B cell (primary cell): ENCODE results near the gene FAM227B. TPM values are rescaled to one million over a fixed set of nuclear protein-coding genes. Genes with fewer than 3 reads are reported as not detected.

ENCODE experiments used
- ATAC-seq: fragments of 200-7000 bp; cut with Tn5 transposase; one replicate; pipeline ENCODE4 v1.10.0; 2021; ENCODE audit warnings: low read depth, mild to moderate bottlenecking, moderate number of reproducible peaks, moderate library complexity
- CTCF ChIA-PET: fragments of 350-600 bp; sonication (Branson Sonifier 250); formaldehyde crosslinking; loops from one replicate; lab custom pipeline; 2021; ENCODE audit warnings: antibody characterized with exemption, inconsistent platforms; lab: Charles Lee
- POLR2A ChIA-PET: fragments of 350-600 bp; sonication (Branson Sonifier 250); formaldehyde crosslinking; loops from one replicate; lab custom pipeline; 2021; ENCODE audit warnings: antibody characterized with exemption; lab: Charles Lee
- DNase-seq: peaks from one replicate; pipeline ENCODE4 v3.0.0; 2013
- H2AFZ ChIP-seq: 2 replicates; pipeline ENCODE4 v1.6.1; 2012; ENCODE audit warnings: mild to moderate bottlenecking, low read depth, low read length; ENCODE audit not compliant: insufficient read depth, poor library complexity, severe bottlenecking
- H3K27ac ChIP-seq, 2 donors: 1 replicate in 1 of 2; 2 replicates in 1 of 2; pipeline ENCODE4 v1.5.1; 2012 to 2013; ENCODE audit warnings: low read length in 2 of 2, mild to moderate bottlenecking in 2 of 2, moderate library complexity in 1 of 2
- H3K27me3 ChIP-seq, 4 experiments: fragments of 200-600 bp in 1 of 4; sonication (generic) in 1 of 4; replicated peaks in 1 of 4; 1 replicate in 2 of 4; 2 replicates in 2 of 4; pipeline versions ENCODE4 v1.6.1 to v1.7.0; 2013 to 2016; ENCODE audit warnings: low read length in 3 of 4, mild to moderate bottlenecking in 2 of 4, mixed read lengths in 1 of 4, moderate library complexity in 1 of 4; ENCODE audit not compliant: insufficient read depth in 4 of 4, control insufficient read depth in 3 of 4; ENCODE audit errors: control extremely low read depth in 1 of 4
- H3K36me3 ChIP-seq, 2 experiments: replicated peaks in 1 of 2; 1 replicate in 1 of 2; 2 replicates in 1 of 2; pipeline versions ENCODE4 v1.6.1 to v1.7.1; 2013; ENCODE audit warnings: low read length in 1 of 2; ENCODE audit not compliant: insufficient read depth in 2 of 2, control insufficient read depth in 1 of 2; ENCODE audit errors: control extremely low read depth in 1 of 2, extremely low read depth in 1 of 2
- H3K4me1 ChIP-seq, 2 donors: fragments of 200-600 bp in 1 of 2; sonication (generic) in 1 of 2; 1 replicate in 1 of 2; 2 replicates in 1 of 2; pipeline versions ENCODE4 v1.5.1 to v1.6.1; 2013 to 2017; ENCODE audit warnings: low read length in 2 of 2; ENCODE audit not compliant: control insufficient read depth in 2 of 2, insufficient read depth in 2 of 2
- H3K4me2 ChIP-seq: replicated peaks from 2 replicates; pipeline ENCODE3; 2012; ENCODE audit warnings: mild to moderate bottlenecking, low read depth, low read length; ENCODE audit not compliant: poor library complexity, severe bottlenecking
- H3K4me3 ChIP-seq, 5 experiments: fragments of 200-600 bp in 1 of 5; sonication (generic) in 1 of 5; 1 replicate in 3 of 5; 2 replicates in 2 of 5; pipeline versions ENCODE4 v1.5.1 to v1.7.0; 2011 to 2016; ENCODE audit warnings: low read length in 4 of 5, mild to moderate bottlenecking in 4 of 5, low read depth in 2 of 5, control low read depth in 1 of 5, moderate library complexity in 1 of 5; ENCODE audit not compliant: insufficient read depth in 1 of 5; ENCODE audit errors: control extremely low read depth in 1 of 5, extremely low read depth in 1 of 5
- H3K79me2 ChIP-seq: fragments of 200-600 bp; sonication (generic); one replicate; pipeline ENCODE4 v1.6.0; 2016; ENCODE audit warnings: low read length; ENCODE audit not compliant: control insufficient read depth, insufficient read depth
- H3K9ac ChIP-seq: fragments of 200-600 bp; sonication (generic); 2 replicates; pipeline ENCODE4 v1.6.1; 2017; ENCODE audit warnings: mild to moderate bottlenecking, low read length, moderate library complexity
- H3K9me3 ChIP-seq, 3 donors: one replicate each; pipeline versions ENCODE4 v1.6.1 to v1.7.1; 2013; ENCODE audit warnings: low read length in 2 of 3; ENCODE audit not compliant: control insufficient read depth in 2 of 3, insufficient read depth in 1 of 3; ENCODE audit errors: control extremely low read depth in 1 of 3
- H4K20me1 ChIP-seq: 2 replicates; pipeline ENCODE4 v1.6.0; 2012; ENCODE audit warnings: mild to moderate bottlenecking, low read length; ENCODE audit not compliant: insufficient read depth, control insufficient read depth, poor library complexity, severe bottlenecking
- H3K27ac Mint-ChIP-seq: one replicate; pipeline ENCODE4 v1.8.0; 2021; ENCODE audit warnings: mixed read lengths
- H3K27me3 Mint-ChIP-seq: one replicate; pipeline ENCODE4 v1.8.0; 2021; ENCODE audit warnings: mixed read lengths
- H3K4me1 Mint-ChIP-seq: one replicate; pipeline ENCODE4 v1.8.0; 2021; ENCODE audit warnings: mixed read lengths
- H3K4me3 Mint-ChIP-seq: one replicate; pipeline ENCODE4 v1.8.0; 2021; ENCODE audit warnings: mixed read lengths
- H3K9me3 Mint-ChIP-seq: one replicate; pipeline ENCODE4 v1.8.0; 2022; ENCODE audit warnings: mixed read lengths; ENCODE audit not compliant: insufficient read depth
- CTCF ChIP-seq: fragments of 200-600 bp; IDR thresholded peaks from one replicate; pipeline ENCODE4 v1.8.0; 2022; ENCODE audit warnings: antibody characterized with exemption, mild to moderate bottlenecking
- EZH2 ChIP-seq: IDR thresholded peaks from 2 replicates; pipeline ENCODE4 v1.6.1; 2012; ENCODE audit warnings: borderline replicate concordance, low read depth, mild to moderate bottlenecking, moderate library complexity, low read length; ENCODE audit not compliant: insufficient read depth, poor library complexity, severe bottlenecking
- WGBS: methylation state at CpG from one replicate; pipeline ENCODE4 v1.1.5; 2013; ENCODE audit warnings: missing lambda C conversion rate; ENCODE audit not compliant: insufficient coverage; 5-methylcytosine and 5-hydroxymethylcytosine counted together
- intact Hi-C: fragments of 100-400 bp; cut with micrococcal nuclease; formaldehyde crosslinking; loops from one replicate; pipeline ENCODE4 v1.10.0; 2022
- polyA plus RNA-seq: library from polyadenylated mRNA; depleted of rRNA; stranded (reverse); fragments of >200 nt; gene quantifications from 2 replicates; pipeline ENCODE4 v1.2.3, GENCODE V29; 2012
- total RNA-seq, 2 donors: library from RNA; stranded (reverse); fragments of 120-200 nt in 1 of 2; gene quantifications; 1 replicate in 1 of 2; 2 replicates in 1 of 2; pipeline versions ENCODE4 v1.2.3 to v1.2.4, GENCODE V29; 2013 to 2022

FAM227B gene
- total and polyA plus RNA-seq, 2 donors (not counting 1 experiment from before 2014, with no cell fraction given): 5.6 to 8.9 TPM

GRCh38 chr15:49427372-49427771 lies 193.2 kb downstream of the FAM227B start:
- POLR2A ChIA-PET: no interaction called here
- intact Hi-C loops: no loop called here

GRCh38 chr15:49424954-49425353 lies 195.7 kb downstream of the FAM227B start:
- no peaks in the 10 kb centered on the region for H3K9me3 Mint-ChIP-seq
- Histone ChIP-seq H3K4me2 (no peak overlapping the region), H3K79me2 (no peaks in the 10 kb centered on the region), H3K4me3 (no peak overlapping the region), H3K27ac (no peak overlapping the region), H4K20me1 (no peaks in the 10 kb centered on the region), H2AFZ (no peak overlapping the region), H3K36me3 (no peaks in the 10 kb centered on the region), H3K27me3 (peaks cover 0 to under 1% (median 0%) of the 10 kb centered on the region in 4 experiments), H3K9ac (no peak overlapping the region), H3K4me1 (no peaks in the 10 kb centered on the region), H3K9me3 (no peaks in the 10 kb centered on the region)
- DNase-seq (no peak), ATAC-seq (no peak)
- no CpG with 5 or more reads among the region's 1 CpG for WGBS
- CTCF ChIA-PET: no interaction called here
- H3K4me3 Mint-ChIP-seq: no peak overlapping the region
- peaks cover 3% of the 10 kb centered on the region for H3K4me1 Mint-ChIP-seq
- POLR2A ChIA-PET: no interaction called here
- peaks cover 4% of the 10 kb centered on the region for H3K27me3 Mint-ChIP-seq
- no peak overlapping the region for H3K27ac Mint-ChIP-seq
- intact Hi-C loops: loop anchor here (5.0 kb wide), 1 partner anchor 1063 kb away; no protein-coding TSS in a partner anchor
- no peak for TF ChIP-seq CTCF
- no peak for TF ChIP-seq EZH2

More at GRCh38 chr15:49427372-49427771, 193.2 kb downstream of the FAM227B start:
- CTCF ChIA-PET: no interaction called here
- H3K4me3 Mint-ChIP-seq: no peak overlapping the region
- Histone ChIP-seq H3K9ac (no peak overlapping the region), H3K4me3 (no peak overlapping the region), H3K4me1 (no peaks in the 10 kb centered on the region), H3K36me3 (no peaks in the 10 kb centered on the region), H3K27me3 (peaks cover 0 to 4% (median 0%) of the 10 kb centered on the region in 4 experiments), H4K20me1 (no peaks in the 10 kb centered on the region), H3K79me2 (no peaks in the 10 kb centered on the region), H3K27ac (no peak overlapping the region), H3K9me3 (no peaks in the 10 kb centered on the region), H2AFZ (no peak overlapping the region), H3K4me2 (no peak overlapping the region)
- no peaks in the 10 kb centered on the region for H3K4me1 Mint-ChIP-seq
- no peak for TF ChIP-seq EZH2
- no peak for TF ChIP-seq CTCF
- ATAC-seq: no peak
- no peaks in the 10 kb centered on the region for H3K9me3 Mint-ChIP-seq
- no peak for DNase-seq
- no peak overlapping the region for H3K27ac Mint-ChIP-seq
- H3K27me3 Mint-ChIP-seq: peaks cover 10% of the 10 kb centered on the region
